Measurements from ENCODE around the gene AMBRA1. TPM values are rescaled to one million over a fixed set of nuclear protein-coding genes. Genes with fewer than 3 reads are reported as not detected.

The AMBRA1 gene
- total RNA-seq, 1 experiment from 2014 or later, result 15.8 TPM

DNA sequence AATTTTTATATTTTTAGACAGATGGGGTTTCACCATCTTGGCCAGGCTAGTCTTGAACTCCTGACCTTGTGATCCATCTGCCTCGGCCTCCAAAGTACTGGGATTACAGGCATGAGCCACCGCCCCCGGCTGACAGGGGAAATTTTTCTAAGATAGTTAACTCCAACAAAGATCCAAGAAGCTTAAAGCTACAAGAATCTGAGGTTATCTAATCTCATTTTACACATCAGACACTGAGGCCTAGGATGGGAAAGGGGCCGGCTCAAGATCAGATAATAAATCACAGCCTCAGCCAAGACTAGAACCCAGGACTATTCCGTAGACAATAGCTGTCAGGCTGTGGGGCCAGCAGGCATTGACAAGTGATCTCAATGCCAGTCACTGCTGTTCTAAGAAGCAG is 94.0 kb downstream of the AMBRA1 start:
- Histone ChIP-seq H3F3A (ENCODE audit: low read length, unreplicated experiment) (no peaks in the 10 kb centered on the region), H3K9me3 (ENCODE audit: low read length) (no peaks in the 10 kb centered on the region), H3K27me3 (ENCODE audit: low read length) (no peaks in the 10 kb centered on the region), H3K27ac (ENCODE audit: low read length) (no peak overlapping the region), H4K20me1 (ENCODE audit: low read length) (0 out of 2 replicates have a peak, but pooled peaks cover 4% of the 10 kb centered on the region), H3K4me3 (ENCODE audit: low read length) (no peak overlapping the region), H2AFZ (ENCODE audit: low read length) (no peak overlapping the region), H3K9ac (ENCODE audit: low read length) (no peak overlapping the region), H3K4me1 (ENCODE audit: insufficient read depth, low read length) (no peaks in the 10 kb centered on the region), H3K79me2 (ENCODE audit: low read length) (no peaks in the 10 kb centered on the region), H3K4me2 (ENCODE audit: low read length) (no peak overlapping the region), H3K36me3 (ENCODE audit: low read depth, low read length) (peaks cover 6% of the 10 kb centered on the region; the same call in 1 of the 2 replicates), H3K9me2 (replicated peaks; ENCODE audit: low read length) (no peaks in the 10 kb centered on the region)
- ChIA-PET CTCF (interaction anchor here (0.9 kb wide), 1 partner anchor 10 kb away, joined by 4 read pairs; no protein-coding TSS in a partner anchor), POLR2A (ENCODE audit: unreplicated experiment) (no interaction called here)
- intact Hi-C loops (cut with micrococcal nuclease), result no loop called here
- BruUV-seq (replicated peaks), result no TSS peak
- DNase-seq (no peak), ATAC-seq (no peak)
- TF ChIP-seq EZH2 (IDR thresholded peaks at IDR 0.05; ENCODE audit: low read length, unreplicated experiment) (no peak), EZH2phosphoT487 (IDR thresholded peaks at IDR 0.05; ENCODE audit: borderline replicate concordance, low read length) (no peak)
- TF ChIP-seq, protein P1, sequence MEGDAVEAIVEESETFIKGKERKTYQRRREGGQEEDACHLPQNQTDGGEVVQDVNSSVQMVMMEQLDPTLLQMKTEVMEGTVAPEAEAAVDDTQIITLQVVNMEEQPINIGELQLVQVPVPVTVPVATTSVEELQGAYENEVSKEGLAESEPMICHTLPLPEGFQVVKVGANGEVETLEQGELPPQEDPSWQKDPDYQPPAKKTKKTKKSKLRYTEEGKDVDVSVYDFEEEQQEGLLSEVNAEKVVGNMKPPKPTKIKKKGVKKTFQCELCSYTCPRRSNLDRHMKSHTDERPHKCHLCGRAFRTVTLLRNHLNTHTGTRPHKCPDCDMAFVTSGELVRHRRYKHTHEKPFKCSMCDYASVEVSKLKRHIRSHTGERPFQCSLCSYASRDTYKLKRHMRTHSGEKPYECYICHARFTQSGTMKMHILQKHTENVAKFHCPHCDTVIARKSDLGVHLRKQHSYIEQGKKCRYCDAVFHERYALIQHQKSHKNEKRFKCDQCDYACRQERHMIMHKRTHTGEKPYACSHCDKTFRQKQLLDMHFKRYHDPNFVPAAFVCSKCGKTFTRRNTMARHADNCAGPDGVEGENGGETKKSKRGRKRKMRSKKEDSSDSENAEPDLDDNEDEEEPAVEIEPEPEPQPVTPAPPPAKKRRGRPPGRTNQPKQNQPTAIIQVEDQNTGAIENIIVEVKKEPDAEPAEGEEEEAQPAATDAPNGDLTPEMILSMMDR (conservative IDR thresholded peaks at IDR 0.05; ENCODE audit: low read depth, low read length), result no peak

DNA sequence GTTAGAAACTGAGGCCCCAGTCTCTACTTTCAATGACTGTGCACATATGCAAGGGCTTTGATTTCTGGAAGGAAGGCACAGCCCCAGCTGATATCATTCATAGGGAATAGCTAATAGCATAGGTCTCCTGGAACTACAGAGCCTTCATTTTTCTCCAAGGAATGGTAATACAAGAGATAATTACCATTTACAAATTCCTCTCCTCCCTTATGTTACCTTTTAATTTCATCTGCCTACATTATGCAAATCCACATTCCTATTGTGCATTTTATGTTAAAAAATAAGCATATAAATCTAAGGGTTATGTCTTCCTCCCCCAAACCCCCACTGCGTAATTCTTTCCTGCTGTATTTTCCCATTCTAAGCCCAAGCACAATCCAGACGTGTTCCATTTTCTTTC is 94.9 kb downstream of the AMBRA1 start:
- DNase-seq, result no peak
- ChIA-PET CTCF (no interaction called here), POLR2A (ENCODE audit: unreplicated experiment) (no interaction called here)
- no peak overlapping the region for H3K4me3 ChIP-seq (ENCODE audit: low read length)
- ATAC-seq, result no peak
- H3K36me3 ChIP-seq (ENCODE audit: low read depth, low read length), result no peaks in the 10 kb centered on the region
- H3F3A ChIP-seq (ENCODE audit: low read length, unreplicated experiment), result no peaks in the 10 kb centered on the region
- intact Hi-C loops (cut with micrococcal nuclease), result no loop called here
- H3K27me3 ChIP-seq (ENCODE audit: low read length), result no peaks in the 10 kb centered on the region
- no peaks in the 10 kb centered on the region for H3K4me1 ChIP-seq (ENCODE audit: insufficient read depth, low read length)
- no peak overlapping the region for H3K4me2 ChIP-seq (ENCODE audit: low read length)
- no peak overlapping the region for H3K9ac ChIP-seq (ENCODE audit: low read length)
- no TSS peak for BruUV-seq (replicated peaks)
- H3K9me3 ChIP-seq (ENCODE audit: low read length), result no peaks in the 10 kb centered on the region
- H3K79me2 ChIP-seq (ENCODE audit: low read length), result no peaks in the 10 kb centered on the region
- no peak overlapping the region for H2AFZ ChIP-seq (ENCODE audit: low read length)
- TF ChIP-seq, protein P1 (conservative IDR thresholded peaks at IDR 0.05; ENCODE audit: low read depth, low read length), result no peak
- TF ChIP-seq EZH2phosphoT487 (IDR thresholded peaks at IDR 0.05; ENCODE audit: borderline replicate concordance, low read length) (no peak), EZH2 (IDR thresholded peaks at IDR 0.05; ENCODE audit: low read length, unreplicated experiment) (no peak)
- no peak overlapping the region for H3K27ac ChIP-seq (ENCODE audit: low read length)
- no peaks in the 10 kb centered on the region for H3K9me2 ChIP-seq (replicated peaks; ENCODE audit: low read length)
- 0 out of 2 replicates have a peak, but pooled peaks cover 4% of the 10 kb centered on the region for H4K20me1 ChIP-seq (ENCODE audit: low read length)

DNA sequence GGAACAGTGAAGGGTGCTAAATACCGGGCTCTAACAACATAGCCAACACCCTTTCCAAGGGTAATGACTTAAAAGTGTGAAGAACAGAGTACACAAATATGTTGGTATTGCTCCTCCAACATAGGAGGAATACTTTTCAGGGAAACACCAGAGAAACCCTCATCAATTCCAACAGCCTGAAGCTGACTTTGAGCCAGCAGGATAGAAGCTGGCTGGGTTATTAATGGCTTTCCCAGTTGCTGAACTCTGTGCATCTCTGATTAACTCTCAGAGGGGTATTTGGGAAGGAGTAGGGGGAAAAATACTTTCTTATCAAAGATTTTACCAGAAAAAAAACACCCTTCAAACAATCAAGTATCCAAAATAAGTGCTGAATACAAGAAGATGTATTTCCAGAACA is 95.6 kb downstream of the AMBRA1 start:
- Histone ChIP-seq H3K27ac (ENCODE audit: low read length) (no peak overlapping the region), H3K4me3 (ENCODE audit: low read length) (no peak overlapping the region), H3K79me2 (ENCODE audit: low read length) (no peaks in the 10 kb centered on the region), H3K9ac (ENCODE audit: low read length) (no peak overlapping the region), H3K36me3 (ENCODE audit: low read depth, low read length) (no peaks in the 10 kb centered on the region), H4K20me1 (ENCODE audit: low read length) (0 out of 2 replicates have a peak, but pooled peaks cover 4% of the 10 kb centered on the region), H3K4me1 (ENCODE audit: insufficient read depth, low read length) (no peaks in the 10 kb centered on the region), H3K27me3 (ENCODE audit: low read length) (no peaks in the 10 kb centered on the region), H3K9me3 (ENCODE audit: low read length) (no peaks in the 10 kb centered on the region), H3K9me2 (replicated peaks; ENCODE audit: low read length) (no peaks in the 10 kb centered on the region), H3F3A (ENCODE audit: low read length, unreplicated experiment) (no peaks in the 10 kb centered on the region), H3K4me2 (ENCODE audit: low read length) (no peak overlapping the region), H2AFZ (ENCODE audit: low read length) (no peak overlapping the region)
- ChIA-PET CTCF (no interaction called here), POLR2A (ENCODE audit: unreplicated experiment) (no interaction called here)
- no TSS peak for BruUV-seq (replicated peaks)
- DNase-seq (no peak), ATAC-seq (no peak)
- intact Hi-C loops (cut with micrococcal nuclease), result no loop called here
- TF ChIP-seq, protein P1 (conservative IDR thresholded peaks at IDR 0.05; ENCODE audit: low read depth, low read length), result no peak
- no peak for TF ChIP-seq EZH2 (IDR thresholded peaks at IDR 0.05; ENCODE audit: low read length, unreplicated experiment)
- no peak for TF ChIP-seq EZH2phosphoT487 (IDR thresholded peaks at IDR 0.05; ENCODE audit: borderline replicate concordance, low read length)
